Measurements from ENCODE around the gene OOSP4B. TPM values are rescaled to one million over a fixed set of nuclear protein-coding genes. Genes with fewer than 3 reads are reported as not detected.
"Not testable (repeated sequence)": the region's sequence is repeated elsewhere in the genome, so short reads cannot be mapped to it uniquely, and the experiment has no call there.

Gene OOSP4B
- total RNA-seq, 1 experiment from 2014 or later, result not detected

GRCh38 chr11:59973097-59973496 is 43.9 kb upstream of the OOSP4B start:
- intact Hi-C loops (cut with micrococcal nuclease; ENCODE audit: unreplicated experiment), result no loop called here
- no TSS peak for BruUV-seq (replicated peaks)
- H3K4me1 ChIP-seq, result no peaks in the 10 kb centered on the region
- no peak overlapping the region for H3K4me3 ChIP-seq (ENCODE audit: low read depth, low read length)
- Mint-ChIP-seq H3K4me1 (ENCODE audit: low read depth, unreplicated experiment) (no peaks in the 10 kb centered on the region), H3K9me3 (ENCODE audit: unreplicated experiment) (no peaks in the 10 kb centered on the region), H3K4me3 (ENCODE audit: unreplicated experiment) (no peak overlapping the region), H3K27ac (ENCODE audit: unreplicated experiment) (no peak overlapping the region), H3K27me3 (ENCODE audit: insufficient read depth, unreplicated experiment) (no peaks in the 10 kb centered on the region), H3K36me3 (ENCODE audit: insufficient read depth, unreplicated experiment) (no peaks in the 10 kb centered on the region)
- TF ChIP-seq, protein P1, sequence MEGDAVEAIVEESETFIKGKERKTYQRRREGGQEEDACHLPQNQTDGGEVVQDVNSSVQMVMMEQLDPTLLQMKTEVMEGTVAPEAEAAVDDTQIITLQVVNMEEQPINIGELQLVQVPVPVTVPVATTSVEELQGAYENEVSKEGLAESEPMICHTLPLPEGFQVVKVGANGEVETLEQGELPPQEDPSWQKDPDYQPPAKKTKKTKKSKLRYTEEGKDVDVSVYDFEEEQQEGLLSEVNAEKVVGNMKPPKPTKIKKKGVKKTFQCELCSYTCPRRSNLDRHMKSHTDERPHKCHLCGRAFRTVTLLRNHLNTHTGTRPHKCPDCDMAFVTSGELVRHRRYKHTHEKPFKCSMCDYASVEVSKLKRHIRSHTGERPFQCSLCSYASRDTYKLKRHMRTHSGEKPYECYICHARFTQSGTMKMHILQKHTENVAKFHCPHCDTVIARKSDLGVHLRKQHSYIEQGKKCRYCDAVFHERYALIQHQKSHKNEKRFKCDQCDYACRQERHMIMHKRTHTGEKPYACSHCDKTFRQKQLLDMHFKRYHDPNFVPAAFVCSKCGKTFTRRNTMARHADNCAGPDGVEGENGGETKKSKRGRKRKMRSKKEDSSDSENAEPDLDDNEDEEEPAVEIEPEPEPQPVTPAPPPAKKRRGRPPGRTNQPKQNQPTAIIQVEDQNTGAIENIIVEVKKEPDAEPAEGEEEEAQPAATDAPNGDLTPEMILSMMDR (IDR thresholded peaks at IDR 0.05; ENCODE audit: insufficient read depth in 1 of 2, low read depth in 1 of 2, low read length in 1 of 2, severe bottlenecking in 1 of 2, unreplicated experiment in 1 of 2), result no peak
- no peaks in the 10 kb centered on the region for H3K9me3 ChIP-seq
- ChIA-PET POLR2A (no interaction called here), CTCF (no interaction called here)
- H3K36me3 ChIP-seq (ENCODE audit: control insufficient read depth, insufficient read depth, low read length), result no peaks in the 10 kb centered on the region
- no peak for DNase-seq
- no peaks in the 10 kb centered on the region for H3K27me3 ChIP-seq (replicated peaks; ENCODE audit: control insufficient read depth, insufficient read depth, low read length)

DNA sequence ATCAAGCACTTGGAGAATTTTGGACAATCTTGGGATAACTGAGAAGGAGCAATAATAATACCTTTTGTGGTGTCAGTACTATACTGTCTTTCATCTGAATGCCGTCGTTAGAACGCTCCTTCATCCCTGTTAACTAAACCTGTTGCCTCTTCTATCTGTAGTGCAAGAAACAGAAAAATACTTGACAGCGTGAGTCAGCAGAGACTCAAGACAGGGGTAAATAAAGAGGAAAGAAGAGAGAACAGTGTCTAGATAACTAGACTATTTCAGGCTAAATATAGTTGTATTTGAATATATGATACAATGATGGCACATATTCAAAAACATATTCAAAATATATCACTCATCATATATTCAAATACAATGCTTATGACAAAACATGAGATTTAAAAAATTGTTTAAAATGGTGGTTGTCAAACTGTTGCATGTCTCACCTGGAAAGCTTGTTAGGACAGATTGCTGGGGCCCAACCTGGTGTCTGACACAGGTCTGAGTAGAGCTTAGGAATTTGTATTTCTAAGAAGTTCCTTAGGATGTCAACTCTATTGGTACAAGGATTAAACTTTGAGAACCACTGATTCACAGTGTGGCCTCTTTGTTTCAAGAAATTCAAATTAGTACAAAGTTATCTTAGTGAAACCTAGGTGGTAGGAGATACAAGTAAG is 35.7 kb upstream of the OOSP4B start:
- H3K27me3 Mint-ChIP-seq (ENCODE audit: insufficient read depth, unreplicated experiment), result peaks cover 2% of the 10 kb centered on the region
- Histone ChIP-seq H3K4me3 (ENCODE audit: low read depth, low read length) (no peak overlapping the region), H3K27me3 (replicated peaks; ENCODE audit: control insufficient read depth, insufficient read depth, low read length) (no peaks in the 10 kb centered on the region), H3K36me3 (ENCODE audit: control insufficient read depth, insufficient read depth, low read length) (no peaks in the 10 kb centered on the region), H3K4me1 (no peaks in the 10 kb centered on the region), H3K9me3 (no peaks in the 10 kb centered on the region)
- peaks cover 10% of the 10 kb centered on the region for H3K9me3 Mint-ChIP-seq (ENCODE audit: unreplicated experiment)
- H3K4me3 Mint-ChIP-seq (ENCODE audit: unreplicated experiment), result no peak overlapping the region
- H3K27ac Mint-ChIP-seq (ENCODE audit: unreplicated experiment), result no peak overlapping the region
- ChIA-PET CTCF (no interaction called here), POLR2A (no interaction called here)
- TF ChIP-seq, protein P1 (IDR thresholded peaks at IDR 0.05; ENCODE audit: insufficient read depth in 1 of 2, low read depth in 1 of 2, low read length in 1 of 2, severe bottlenecking in 1 of 2, unreplicated experiment in 1 of 2), result no peak
- H3K36me3 Mint-ChIP-seq (ENCODE audit: insufficient read depth, unreplicated experiment), result no peaks in the 10 kb centered on the region
- H3K4me1 Mint-ChIP-seq (ENCODE audit: low read depth, unreplicated experiment), result peaks cover 7% of the 10 kb centered on the region
- no peak for DNase-seq
- intact Hi-C loops (cut with micrococcal nuclease; ENCODE audit: unreplicated experiment), result loop anchor here (10.0 kb wide), 1 partner anchor 64 kb away; the partner anchor contains the start of gene OOSP2
- no TSS peak for BruUV-seq (replicated peaks)

DNA sequence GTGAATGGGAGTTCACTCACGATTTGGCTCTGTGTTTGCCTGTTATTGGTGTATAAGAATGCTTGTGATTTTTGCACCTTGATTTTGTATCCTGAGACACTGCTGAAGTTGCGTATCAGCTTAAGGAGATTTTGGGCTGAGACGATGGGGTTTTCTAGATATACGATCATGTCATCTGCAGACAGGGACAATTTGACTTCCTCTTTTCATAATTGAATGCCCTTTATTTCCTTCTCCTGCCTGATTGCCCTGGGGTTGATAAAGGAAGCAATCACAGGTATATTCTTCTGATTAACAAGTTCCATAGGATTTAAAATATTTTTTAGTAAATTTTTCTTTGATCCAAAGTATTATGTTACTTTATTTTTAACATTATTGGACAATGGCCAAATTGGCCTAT is 34.9 kb upstream of the OOSP4B start:
- BruUV-seq (replicated peaks); H3K4me3 ChIP-seq (ENCODE audit: low read depth, low read length); H3K9me3 Mint-ChIP-seq (ENCODE audit: unreplicated experiment); H3K36me3 ChIP-seq (ENCODE audit: control insufficient read depth, insufficient read depth, low read length); H3K4me1 ChIP-seq; H3K27me3 Mint-ChIP-seq (ENCODE audit: insufficient read depth, unreplicated experiment); H3K4me1 Mint-ChIP-seq (ENCODE audit: low read depth, unreplicated experiment); H3K36me3 Mint-ChIP-seq (ENCODE audit: insufficient read depth, unreplicated experiment); DNase-seq; CTCF ChIA-PET; POLR2A ChIA-PET; H3K4me3 Mint-ChIP-seq (ENCODE audit: unreplicated experiment); H3K9me3 ChIP-seq; H3K27ac Mint-ChIP-seq (ENCODE audit: unreplicated experiment); H3K27me3 ChIP-seq (replicated peaks; ENCODE audit: control insufficient read depth, insufficient read depth, low read length): not testable (repeated sequence)
- intact Hi-C loops (cut with micrococcal nuclease; ENCODE audit: unreplicated experiment), result loop anchor here (10.0 kb wide), 1 partner anchor 63 kb away; the partner anchor contains the start of gene OOSP2

All from Caco-2 (cell line).